GM19035 (cell line): Measurements from ENCODE around the gene P3H4.

Experiments
- ATAC-seq: cut with Tn5 transposase; IDR thresholded peaks from one replicate; pipeline ENCODE4 v1.9.1; 2021; ENCODE audit not compliant: unreplicated experiment

The P3H4 gene

GRCh38 chr17:41772586-41773189 lies 39.1 kb downstream of the P3H4 start:
- ATAC-seq = no peak

GRCh38 chr17:41772218-41772585 lies 39.5 kb downstream of the P3H4 start:
- ATAC-seq = no peak

- no peak for ATAC-seq
Observed at GRCh38 chr17:41771389-41772206, 40.2 kb downstream of the P3H4 start.

GRCh38 chr17:41769985-41770384 lies 41.8 kb downstream of the P3H4 start:
- ATAC-seq = no peak

- ATAC-seq = no peak
Observed at GRCh38 chr17:41769346-41769862, 42.3 kb downstream of the P3H4 start.

- ATAC-seq = no peak
Observed at GRCh38 chr17:41768682-41769288, 43.0 kb downstream of the P3H4 start.

- ATAC-seq = no peak
Observed at GRCh38 chr17:41767324-41768042, 44.3 kb downstream of the P3H4 start.

GRCh38 chr17:41766135-41766534 lies 45.6 kb downstream of the P3H4 start:
- ATAC-seq = no peak

GRCh38 chr17:41763327-41763726 lies 48.4 kb downstream of the P3H4 start:
- no peak for ATAC-seq

GRCh38 chr17:41762841-41763240 lies 48.9 kb downstream of the P3H4 start:
- no peak for ATAC-seq

GRCh38 chr17:41762391-41762790 lies 49.4 kb downstream of the P3H4 start:
- ATAC-seq = no peak

GRCh38 chr17:41760878-41761277 lies 50.9 kb downstream of the P3H4 start:
- no peak for ATAC-seq

GRCh38 chr17:41758601-41759000 lies 53.1 kb downstream of the P3H4 start:
- ATAC-seq = no peak

- ATAC-seq = no peak
Observed at GRCh38 chr17:41754066-41754465, 57.7 kb downstream of the P3H4 start.
